Liver (tissue), 3 donors: ENCODE results near the gene SLIT2.

Experiments used
- ATF3 ChIP-seq: IDR thresholded peaks from 2 replicates; pipeline ENCODE4 v1.6.1; 2016; ENCODE audit warnings: antibody characterized with exemption
- CTCF ChIP-seq: fragments of 150-350 bp; IDR thresholded peaks from 2 replicates; pipeline ENCODE4 v1.5.1; 2017; ENCODE audit warnings: improper control_type of control experiment, low read depth, low read length; ENCODE audit not compliant: missing input control
- GABPA ChIP-seq, 2 donors: IDR thresholded peaks in 1 of 2; conservative IDR thresholded peaks in 1 of 2; 2 replicates each; pipeline ENCODE4 v1.6.1; 2016; ENCODE audit warnings: antibody characterized with exemption in 2 of 2, mild to moderate bottlenecking in 1 of 2, moderate library complexity in 1 of 2
- MAX ChIP-seq: IDR thresholded peaks from 2 replicates; pipeline ENCODE4 v1.6.1; 2016; ENCODE audit warnings: antibody characterized with exemption
- RAD21 ChIP-seq, 2 donors: IDR thresholded peaks; 2 replicates each; pipeline ENCODE4 v1.6.1; 2016; ENCODE audit warnings: antibody characterized with exemption in 2 of 2, mild to moderate bottlenecking in 2 of 2
- REST ChIP-seq: IDR thresholded peaks from 2 replicates; pipeline ENCODE4 v1.6.1; 2016; ENCODE audit warnings: antibody characterized with exemption, mild to moderate bottlenecking
- RXRA ChIP-seq, 2 donors: IDR thresholded peaks; 2 replicates each; pipeline ENCODE4 v1.6.1; 2017 to 2018; ENCODE audit warnings: antibody characterized with exemption in 2 of 2, mild to moderate bottlenecking in 1 of 2
- SP1 ChIP-seq: IDR thresholded peaks from 2 replicates; pipeline ENCODE4 v1.6.1; 2018; ENCODE audit warnings: antibody characterized with exemption, mild to moderate bottlenecking
- donor health status: healthy.
- donor health status: healthy.

- no peak for TF ChIP-seq RXRA (IDR thresholded peaks at IDR 0.05)
- TF ChIP-seq GABPA (IDR thresholded peaks at IDR 0.05 in 1 of 2, conservative IDR thresholded peaks at IDR 0.05 in 1 of 2): no peak
- no peak for TF ChIP-seq SP1
- no peak for TF ChIP-seq CTCF
- no peak for TF ChIP-seq ATF3
- TF ChIP-seq REST: no peak
- no peak for TF ChIP-seq MAX
- no peak for TF ChIP-seq RAD21 (IDR thresholded peaks at IDR 0.05)
Observed at GRCh38 chr4:20265726-20266125, 14.0 kb downstream of the SLIT2 start.
